Heart right ventricle (tissue), 16 donors: ENCODE measurements around the gene OSBPL1A. TPM values are rescaled to one million over a fixed set of nuclear protein-coding genes. Genes with fewer than 3 reads are reported as not detected.

ENCODE experiments used
- ATAC-seq, 8 donors: fragments of 200-7000 bp; cut with Tn5 transposase; one replicate each; pipeline ENCODE4 v1.9.1; 2020; ENCODE audit warnings: mild to moderate bottlenecking in 8 of 8, moderate library complexity in 8 of 8, moderate number of reproducible peaks in 1 of 8
- DNase-seq, 2 donors: peaks; one replicate each; pipeline ENCODE4 v3.0.0-alpha.2; 2020
- H3K27ac ChIP-seq, 10 donors: fragments of 200-600 bp; sonication (generic) in 2 of 10; one replicate each; pipeline versions ENCODE4 v1.5.0 to v1.8.0; 2020 to 2022; ENCODE audit warnings: mild to moderate bottlenecking in 3 of 10
- H3K27me3 ChIP-seq, 7 donors: fragments of 200-600 bp; one replicate each; pipeline ENCODE4 v1.8.0; 2021 to 2022; ENCODE audit warnings: mild to moderate bottlenecking in 2 of 7
- H3K36me3 ChIP-seq, 9 donors: fragments of 200-600 bp; sonication (generic) in 1 of 9; one replicate each; pipeline versions ENCODE4 v1.5.0 to v1.8.0; 2020 to 2022; ENCODE audit warnings: mild to moderate bottlenecking in 2 of 9
- H3K4me1 ChIP-seq, 9 donors: fragments of 200-600 bp; sonication (generic) in 1 of 9; one replicate each; pipeline versions ENCODE4 v1.5.0 to v1.8.0; 2020 to 2022; ENCODE audit warnings: mild to moderate bottlenecking in 4 of 9
- H3K4me3 ChIP-seq, 10 donors: fragments of 200-600 bp; sonication (generic) in 2 of 10; one replicate each; pipeline versions ENCODE4 v1.5.0 to v1.8.0; 2020 to 2022; ENCODE audit warnings: mild to moderate bottlenecking in 7 of 10, moderate library complexity in 2 of 10
- H3K9me3 ChIP-seq, 11 donors: fragments of 200-600 bp in 10 of 11; sonication (generic) in 2 of 11; one replicate each; pipeline versions ENCODE4 v1.5.0 to v1.8.0; 2013 to 2022; ENCODE audit warnings: mild to moderate bottlenecking in 2 of 11, control low read depth in 1 of 11, moderate library complexity in 1 of 11
- CTCF ChIP-seq, 9 donors: fragments of 200-600 bp; sonication (generic) in 2 of 9; IDR thresholded peaks; one replicate each; pipeline versions ENCODE4 v1.5.0 to v1.8.0; 2021 to 2022; ENCODE audit warnings: antibody characterized with exemption in 9 of 9, mild to moderate bottlenecking in 5 of 9, moderate library complexity in 1 of 9
- WGBS, 2 donors: extraction: QIAGEN DNeasy Blood & Tissue Kit; methylation state at CpG; one replicate each; pipeline ENCODE4 v1.1.7; 2013; ENCODE audit warnings: inconsistent platforms in 1 of 2; 5-methylcytosine and 5-hydroxymethylcytosine counted together
- intact Hi-C, 10 donors: fragments of 100-400 bp; cut with DNase I; formaldehyde crosslinking; loops; one replicate each; pipeline versions ENCODE4 v1.11.1 to v1.14.2; 2022
- polyA plus RNA-seq, 2 donors: library from polyadenylated mRNA; stranded (reverse); fragments of 200-250 nt; gene quantifications; one replicate each; pipeline ENCODE4 v1.2.3, GENCODE V29; 2013
- total RNA-seq, 10 donors: library from RNA; stranded (reverse); fragmentation: NEBNext Ultra II Directional in 3 of 10; extraction: Animal tissue kit (Norgen Biotek cat#: 25700) in 3 of 10; gene quantifications; one replicate each; pipeline versions ENCODE4 v1.2.1 to v1.2.4, GENCODE V29; 2021 to 2023
- donor health status: Arrhythmogenic right ventricular cardiomyopathy.
- donor health status: ischemic (EF 13 %, LVEDD 7.1; RV severe dilation, severe dysfunction).
- donor health status: healthy with polysubstance abuse.
- donor health status: DM: no; HTN: yes; CAD: no.
- donor health status: DM: no; HTN: no; CAD: no.
- donor health status: ischemic (EF 25% LVEDD 6.9; RV normal size, moderate dysfunction).
- donor health status: ischemic (EF 25% LVEDD 5.7; RV mildly dilated, moderate dysfunction).
- donor health status: healthy.
- donor health status: DM: yes; HTN: yes; CAD: no.
- donor health status: Ischemic cardiomyopathy.
- donor health status: ischemic (EF 35%, LVEDD 5.7; RV mildly dilated, moderate dysfunction).
- donor health status: nonischemic (EF 11% LVEDD 7.7; RV severe dilation, severe dysfunction).
- donor health status: DM: yes; HTN: yes; CAD: no.
- donor health status: PGD.
- donor health status: ischemic (EF 29% LVEDD 5.4; RV normal size, mild dysfunction).
- donor health status: nonischemic (EF 23%, LVEDD 6.1; RV moderate dilation, normal function).

The OSBPL1A gene
- total and polyA plus RNA-seq, 12 donors = 26.5 to 85.6 (median 61.0) TPM

DNA sequence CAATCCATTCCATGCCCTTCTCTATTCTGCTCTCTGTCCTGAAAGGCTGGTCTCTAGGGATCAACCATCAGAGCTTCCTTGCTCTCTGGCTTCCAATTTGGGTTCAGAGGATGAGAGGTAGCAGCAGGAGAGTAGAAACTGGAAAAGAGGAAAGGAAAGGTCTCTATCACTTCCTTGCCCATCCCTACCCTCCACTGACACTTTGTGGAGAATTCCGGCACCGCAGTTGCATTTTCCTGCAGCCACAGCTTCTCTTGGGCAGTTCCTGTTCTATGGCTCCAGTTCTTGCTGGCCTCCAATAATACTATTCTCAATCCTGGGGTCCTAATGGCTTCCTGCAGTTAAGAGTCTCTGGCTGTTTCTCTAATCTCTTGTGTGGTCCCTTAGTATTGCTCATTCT lies 15.5 kb upstream of the OSBPL1A start:
- Histone ChIP-seq H3K36me3 (no peaks in the 10 kb centered on the region), H3K9me3 (no peaks in the 10 kb centered on the region), H3K27ac (no peak overlapping the region), H3K4me1 (no peaks in the 10 kb centered on the region), H3K27me3 (peaks cover 0 to 30% (median 19%) of the 10 kb centered on the region in 7 donors), H3K4me3 (no peak overlapping the region)
- ATAC-seq (peak in 1 of 8 donors; percentile 38), DNase-seq (peak in 1 of 2 donors; percentile 15)
- 57 to 70% methylated on average over 2 of the region's 2 CpGs for WGBS, 2 donors
- TF ChIP-seq CTCF (IDR thresholded peaks at IDR 0.05) = peak in 8 of 9 donors; percentile 23 to 47 (median 36)
- intact Hi-C loops = loop anchor here in 4 of 10 donors (2.0 to 10.0 kb wide), 3 partner anchors 54 to 228 kb away; no protein-coding TSS in a partner anchor

- peaks cover 0 to 32% (median 8%) of the 10 kb centered on the region in 7 donors for H3K27me3 ChIP-seq
- no peak overlapping the region for H3K4me3 ChIP-seq
- intact Hi-C loops = loop anchor here in 1 of 10 donors (5.0 kb wide), 1 partner anchor 46 kb away; no protein-coding TSS in a partner anchor
- no peak overlapping the region for H3K27ac ChIP-seq
- WGBS, 2 donors = 81 to 89% methylated on average over 2 of the region's 2 CpGs
- ATAC-seq (no peak), DNase-seq (no peak)
- no peaks in the 10 kb centered on the region for H3K4me1 ChIP-seq
- H3K36me3 ChIP-seq = no peaks in the 10 kb centered on the region
- no peaks in the 10 kb centered on the region for H3K9me3 ChIP-seq
- TF ChIP-seq CTCF (IDR thresholded peaks at IDR 0.05) = no peak
These were observed 10.9 kb upstream of the OSBPL1A start for GRCh38 chr18:24408496-24408895.

- DNase-seq (no peak), ATAC-seq (no peak)
- Histone ChIP-seq H3K27me3 (peaks cover 0 to 24% (median 7%) of the 10 kb centered on the region in 7 donors), H3K4me1 (peaks cover 0 to 3% (median 0%) of the 10 kb centered on the region in 9 donors), H3K9me3 (no peaks in the 10 kb centered on the region), H3K36me3 (no peaks in the 10 kb centered on the region), H3K27ac (no peak overlapping the region), H3K4me3 (no peak overlapping the region)
- TF ChIP-seq CTCF (IDR thresholded peaks at IDR 0.05) = no peak
- 84 to 89% methylated on average over 3 of the region's 3 CpGs for WGBS, 2 donors
- intact Hi-C loops = no loop called here
These were observed 7.0 kb upstream of the OSBPL1A start for GRCh38 chr18:24404591-24404990.

- Histone ChIP-seq H3K4me1 (peaks cover 0 to 12% (median 4%) of the 10 kb centered on the region in 9 donors), H3K36me3 (no peaks in the 10 kb centered on the region), H3K27ac (no peak overlapping the region), H3K9me3 (no peaks in the 10 kb centered on the region), H3K4me3 (no peak overlapping the region), H3K27me3 (peaks cover 0 to 24% (median 3%) of the 10 kb centered on the region in 7 donors)
- ATAC-seq (no peak), DNase-seq (no peak)
- 77 to 87% methylated on average over 5 of the region's 5 CpGs for WGBS, 2 donors
- intact Hi-C loops = no loop called here
- TF ChIP-seq CTCF (IDR thresholded peaks at IDR 0.05) = no peak
These were observed 5.5 kb upstream of the OSBPL1A start for GRCh38 chr18:24403076-24403475.
